Hepatocyte (in vitro differentiated cells): ENCODE measurements around the gene VWA5B1. TPM values are rescaled to one million over a fixed set of nuclear protein-coding genes. Genes with fewer than 3 reads are reported as not detected.

Experiments used
- DNase-seq: peaks from one replicate; pipeline ENCODE4 v3.0.0-alpha.2; 2016; ENCODE audit warnings: low spot score
- H2AFZ ChIP-seq: fragments of 200-600 bp; sonication (generic); 2 replicates; pipeline ENCODE4 v1.6.0; 2016; ENCODE audit warnings: antibody characterized with exemption, mild to moderate bottlenecking
- H3K27ac ChIP-seq: fragments of 200-600 bp; sonication (generic); 2 replicates; pipeline ENCODE4 v1.5.1; 2016; ENCODE audit warnings: mild to moderate bottlenecking
- H3K27me3 ChIP-seq: fragments of 200-600 bp; sonication (generic); 2 replicates; pipeline ENCODE4 v1.6.1; 2016
- H3K36me3 ChIP-seq: fragments of 200-600 bp; sonication (generic); replicated peaks from 2 replicates; pipeline ENCODE4 v1.5.1; 2016; ENCODE audit warnings: low read depth; ENCODE audit not compliant: insufficient read depth
- H3K4me1 ChIP-seq: fragments of 200-600 bp; sonication (generic); 2 replicates; pipeline ENCODE4 v1.5.1; 2016; ENCODE audit warnings: mild to moderate bottlenecking, moderate library complexity; ENCODE audit not compliant: insufficient read depth
- H3K4me2 ChIP-seq: fragments of 200-600 bp; sonication (generic); 2 replicates; pipeline ENCODE4 v1.6.0; 2016
- H3K4me3 ChIP-seq: fragments of 200-600 bp; sonication (generic); 2 replicates; pipeline ENCODE4 v1.5.1; 2016; ENCODE audit warnings: mild to moderate bottlenecking
- H3K79me2 ChIP-seq: fragments of 200-600 bp; sonication (generic); 2 replicates; pipeline ENCODE4 v1.6.0; 2017; ENCODE audit warnings: mild to moderate bottlenecking
- H3K9me2 ChIP-seq: fragments of 200-600 bp; sonication (generic); replicated peaks from 2 replicates; pipeline ENCODE4 v1.6.0; 2017; ENCODE audit warnings: mild to moderate bottlenecking; ENCODE audit not compliant: insufficient read depth
- H3K9me3 ChIP-seq: fragments of 200-600 bp; sonication (generic); 2 replicates; pipeline ENCODE4 v1.5.1; 2016; ENCODE audit warnings: low read depth, mild to moderate bottlenecking
- H4K20me1 ChIP-seq: fragments of 200-600 bp; sonication (generic); 2 replicates; pipeline ENCODE4 v1.6.0; 2016; ENCODE audit warnings: mild to moderate bottlenecking; ENCODE audit not compliant: insufficient read depth, poor library complexity, severe bottlenecking
- EZH2 ChIP-seq: fragments of 200-600 bp; sonication (generic); IDR thresholded peaks from 2 replicates; pipeline ENCODE4 v1.6.1; 2016; ENCODE audit warnings: antibody characterized with exemption, mild to moderate bottlenecking, borderline replicate concordance
- EZH2phosphoT487 ChIP-seq: fragments of 200-600 bp; sonication (generic); IDR thresholded peaks from one replicate; pipeline ENCODE4 v1.6.1; 2018; ENCODE audit warnings: antibody characterized with exemption, mild to moderate bottlenecking, low read depth, moderate library complexity; ENCODE audit not compliant: unreplicated experiment, severe bottlenecking
- WGBS: methylation state at CpG from one replicate; pipeline ENCODE4 v1.1.6; 2016; ENCODE audit warnings: low lambda C conversion rate; ENCODE audit errors: missing lambda C conversion rate; 5-methylcytosine and 5-hydroxymethylcytosine counted together
- polyA plus RNA-seq: library from polyadenylated mRNA; unstranded; fragments of >200 nt; fragmentation: Nextera tagmentation; extraction: Ambion mirVana; gene quantifications from 2 replicates; pipeline ENCODE4 v1.2.1, GENCODE V29; 2016
- total RNA-seq: library from RNA; depleted of rRNA; stranded (reverse); fragments of >200 nt; gene quantifications from 2 replicates; pipeline ENCODE4 v1.2.3, GENCODE V29; 2014
- TF ChIP-seq, protein P1 (sequence below): fragments of 200-600 bp; sonication (generic); IDR thresholded peaks from 2 replicates; pipeline ENCODE4 v1.5.1; 2016; ENCODE audit warnings: antibody characterized with exemption, mild to moderate bottlenecking; ENCODE audit not compliant: poor library complexity

VWA5B1 gene
- total and polyA plus RNA-seq, 2 experiments from 2014 or later, result 0.33 to 0.35 TPM

DNA sequence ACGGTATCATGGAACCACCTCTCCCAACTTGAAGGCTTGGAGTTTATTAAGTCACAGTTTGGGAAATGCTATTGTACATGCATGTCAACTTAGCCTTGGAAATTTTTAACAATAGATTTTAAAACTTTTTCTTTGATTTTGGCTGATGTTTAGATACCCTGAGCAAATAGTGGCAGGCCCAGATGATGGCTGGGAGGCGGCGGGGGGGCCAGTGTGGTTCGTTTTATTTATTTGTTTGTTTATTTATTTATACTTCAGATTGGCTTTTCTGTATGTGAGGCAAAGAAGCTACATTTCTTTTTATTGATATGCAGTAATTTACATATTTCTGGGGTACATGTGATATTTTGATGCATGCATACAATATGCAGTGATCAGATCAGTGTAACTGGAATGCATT is 82.0 kb downstream of the VWA5B1 start:
- Histone ChIP-seq H4K20me1 (no peaks in the 10 kb centered on the region), H3K27me3 (peaks cover 84% of the 10 kb centered on the region), H2AFZ (no peak overlapping the region), H3K27ac (no peak overlapping the region), H3K9me3 (no peaks in the 10 kb centered on the region), H3K4me2 (no peak overlapping the region), H3K79me2 (no peaks in the 10 kb centered on the region), H3K9me2 (no peaks in the 10 kb centered on the region), H3K36me3 (no peaks in the 10 kb centered on the region), H3K4me1 (no peaks in the 10 kb centered on the region), H3K4me3 (no peak overlapping the region)
- no peak for DNase-seq
- TF ChIP-seq, protein P1, sequence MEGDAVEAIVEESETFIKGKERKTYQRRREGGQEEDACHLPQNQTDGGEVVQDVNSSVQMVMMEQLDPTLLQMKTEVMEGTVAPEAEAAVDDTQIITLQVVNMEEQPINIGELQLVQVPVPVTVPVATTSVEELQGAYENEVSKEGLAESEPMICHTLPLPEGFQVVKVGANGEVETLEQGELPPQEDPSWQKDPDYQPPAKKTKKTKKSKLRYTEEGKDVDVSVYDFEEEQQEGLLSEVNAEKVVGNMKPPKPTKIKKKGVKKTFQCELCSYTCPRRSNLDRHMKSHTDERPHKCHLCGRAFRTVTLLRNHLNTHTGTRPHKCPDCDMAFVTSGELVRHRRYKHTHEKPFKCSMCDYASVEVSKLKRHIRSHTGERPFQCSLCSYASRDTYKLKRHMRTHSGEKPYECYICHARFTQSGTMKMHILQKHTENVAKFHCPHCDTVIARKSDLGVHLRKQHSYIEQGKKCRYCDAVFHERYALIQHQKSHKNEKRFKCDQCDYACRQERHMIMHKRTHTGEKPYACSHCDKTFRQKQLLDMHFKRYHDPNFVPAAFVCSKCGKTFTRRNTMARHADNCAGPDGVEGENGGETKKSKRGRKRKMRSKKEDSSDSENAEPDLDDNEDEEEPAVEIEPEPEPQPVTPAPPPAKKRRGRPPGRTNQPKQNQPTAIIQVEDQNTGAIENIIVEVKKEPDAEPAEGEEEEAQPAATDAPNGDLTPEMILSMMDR, result no peak
- no peak for TF ChIP-seq EZH2
- no peak for TF ChIP-seq EZH2phosphoT487
- WGBS, result 61% methylated on average over 4 of the region's 4 CpGs

DNA sequence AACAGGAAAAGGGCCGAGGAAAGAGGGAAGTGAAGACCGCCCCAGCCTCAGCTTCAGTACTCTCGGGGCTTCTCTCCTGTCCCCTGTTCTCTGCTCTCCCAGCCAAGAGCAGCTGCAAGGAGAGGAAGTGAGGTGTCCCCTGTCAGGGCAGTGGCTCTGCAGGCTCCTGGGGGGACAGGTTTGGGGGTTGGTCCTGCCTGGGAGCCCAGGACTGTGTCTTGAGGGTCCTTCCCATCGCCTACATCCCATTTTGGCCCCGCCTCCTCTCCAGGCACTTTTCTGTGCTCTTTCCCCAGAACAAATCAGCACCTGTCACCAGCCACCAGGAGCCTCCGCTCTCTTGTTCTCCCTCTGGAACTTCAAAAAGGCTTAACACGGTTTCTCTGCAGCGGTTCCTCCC is 82.6 kb downstream of the VWA5B1 start:
- TF ChIP-seq EZH2 (no peak), EZH2phosphoT487 (no peak)
- TF ChIP-seq, protein P1, result no peak
- Histone ChIP-seq H3K27ac (no peak overlapping the region), H2AFZ (no peak overlapping the region), H3K9me3 (no peaks in the 10 kb centered on the region), H3K36me3 (no peaks in the 10 kb centered on the region), H3K27me3 (peaks cover 78% of the 10 kb centered on the region), H3K4me1 (no peaks in the 10 kb centered on the region), H3K9me2 (no peaks in the 10 kb centered on the region), H3K4me3 (no peak overlapping the region), H4K20me1 (no peaks in the 10 kb centered on the region), H3K79me2 (no peaks in the 10 kb centered on the region), H3K4me2 (no peak overlapping the region)
- 59% methylated on average over 8 of the region's 8 CpGs for WGBS
- DNase-seq, result no peak

DNA sequence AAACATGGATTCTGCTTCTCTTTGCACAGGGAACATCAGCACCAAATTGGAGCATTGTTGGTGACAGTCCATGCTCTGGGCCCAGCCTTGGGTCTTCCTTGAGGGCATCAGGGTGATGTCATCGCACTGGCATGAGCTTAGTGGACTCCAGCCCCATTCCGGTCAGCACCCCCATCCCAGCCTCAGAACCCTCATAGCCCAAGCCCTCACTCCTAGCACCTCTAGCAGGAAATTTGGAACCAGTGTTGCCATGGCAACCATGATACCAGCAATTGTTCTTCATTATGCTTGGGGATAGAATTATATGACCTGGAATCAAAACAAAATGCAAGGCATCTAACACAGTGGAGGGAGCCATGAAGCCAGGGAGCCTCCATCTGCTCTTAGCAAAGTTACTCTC is 83.1 kb downstream of the VWA5B1 start:
- H2AFZ ChIP-seq, result no peak overlapping the region
- no peak overlapping the region for H3K4me3 ChIP-seq
- H3K9me2 ChIP-seq, result no peaks in the 10 kb centered on the region
- DNase-seq, result no peak
- H3K4me2 ChIP-seq, result no peak overlapping the region
- TF ChIP-seq, protein P1, result no peak
- TF ChIP-seq EZH2, result no peak
- no peak for TF ChIP-seq EZH2phosphoT487
- H4K20me1 ChIP-seq, result no peaks in the 10 kb centered on the region
- H3K9me3 ChIP-seq, result no peaks in the 10 kb centered on the region
- 75% methylated on average over 2 of the region's 2 CpGs for WGBS
- H3K27ac ChIP-seq, result no peak overlapping the region
- H3K27me3 ChIP-seq, result peaks cover 73% of the 10 kb centered on the region
- H3K36me3 ChIP-seq, result no peaks in the 10 kb centered on the region
- no peaks in the 10 kb centered on the region for H3K4me1 ChIP-seq
- H3K79me2 ChIP-seq, result no peaks in the 10 kb centered on the region

DNA sequence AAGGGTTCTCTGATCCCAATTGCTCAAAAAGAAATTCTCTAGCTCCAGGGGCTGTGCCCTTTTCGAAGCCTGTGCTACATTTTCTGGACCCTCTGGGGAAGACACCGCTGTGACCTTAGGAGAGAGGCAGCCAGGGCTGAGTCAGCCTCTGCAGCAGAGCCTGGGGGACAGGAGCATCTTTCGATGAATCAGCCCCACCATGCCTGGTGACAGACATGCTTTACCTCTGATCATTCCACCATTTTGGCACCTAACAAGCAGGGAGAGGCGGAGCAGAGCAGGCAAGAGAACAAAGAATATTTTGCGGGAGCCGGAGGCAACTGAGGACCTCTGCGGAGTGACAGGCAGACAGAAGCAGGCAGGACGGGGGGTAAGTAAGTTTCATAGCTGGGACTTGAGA is 84.9 kb downstream of the VWA5B1 start:
- Histone ChIP-seq H4K20me1 (no peaks in the 10 kb centered on the region), H3K4me1 (no peaks in the 10 kb centered on the region), H3K27ac (no peak overlapping the region), H3K4me2 (no peak overlapping the region), H3K27me3 (peaks cover 57% of the 10 kb centered on the region), H3K4me3 (no peak overlapping the region), H3K79me2 (no peaks in the 10 kb centered on the region), H3K9me2 (no peaks in the 10 kb centered on the region), H2AFZ (no peak overlapping the region), H3K9me3 (no peaks in the 10 kb centered on the region), H3K36me3 (no peaks in the 10 kb centered on the region)
- TF ChIP-seq, protein P1, result no peak
- TF ChIP-seq EZH2 (no peak), EZH2phosphoT487 (no peak)
- DNase-seq, result no peak
- WGBS, result 72% methylated on average over 8 of the region's 8 CpGs
